Lung (tissue), 12 donors: ENCODE data around the gene MLN. TPM values are rescaled to one million over a fixed set of nuclear protein-coding genes. Genes with fewer than 3 reads are reported as not detected.
A peak's percentile ranks its signal among the peaks of the same experiment; 100 is the strongest.

Experiments
- ATAC-seq: fragments of 200-7000 bp; cut with Tn5 transposase; one replicate; pipeline ENCODE4 v1.9.1; 2020; ENCODE audit warnings: moderate number of reproducible peaks; ENCODE audit not compliant: insufficient read depth, low FRiP score
- DNase-seq, 3 donors: peaks; one replicate each; pipeline ENCODE4 v3.0.0-alpha.2; 2013 to 2017
- H3K27ac ChIP-seq, 2 donors: one replicate each; pipeline ENCODE4 v1.5.1; 2013; ENCODE audit warnings: mild to moderate bottlenecking in 2 of 2, moderate library complexity in 2 of 2, control low read depth in 1 of 2, inconsistent platforms in 1 of 2, low read depth in 1 of 2, low read length in 1 of 2
- H3K27me3 ChIP-seq, 3 donors: one replicate each; pipeline ENCODE4 v1.5.1; 2013; ENCODE audit warnings: low read length in 2 of 3; ENCODE audit not compliant: control insufficient read depth in 3 of 3, insufficient read depth in 3 of 3
- H3K36me3 ChIP-seq, 4 donors: one replicate each; pipeline ENCODE4 v1.5.1; 2013; ENCODE audit warnings: low read length in 4 of 4, mild to moderate bottlenecking in 1 of 4, moderate library complexity in 1 of 4; ENCODE audit not compliant: control insufficient read depth in 4 of 4, insufficient read depth in 4 of 4
- H3K4me1 ChIP-seq, 5 donors: one replicate each; pipeline ENCODE4 v1.5.1; 2013; ENCODE audit warnings: low read length in 5 of 5, mild to moderate bottlenecking in 2 of 5, moderate library complexity in 1 of 5; ENCODE audit not compliant: control insufficient read depth in 5 of 5, insufficient read depth in 5 of 5
- H3K4me3 ChIP-seq: one replicate; pipeline ENCODE4 v1.5.1; 2013; ENCODE audit warnings: mild to moderate bottlenecking, control low read depth, moderate library complexity
- H3K9ac ChIP-seq, 2 donors: one replicate each; pipeline ENCODE4 v1.5.1; 2013; ENCODE audit warnings: low read length in 2 of 2, control low read depth in 1 of 2; ENCODE audit not compliant: insufficient read depth in 1 of 2
- H3K9me3 ChIP-seq, 4 donors: one replicate each; pipeline ENCODE4 v1.5.1; 2013; ENCODE audit warnings: low read length in 3 of 4, mild to moderate bottlenecking in 1 of 4, moderate library complexity in 1 of 4; ENCODE audit not compliant: control insufficient read depth in 4 of 4, insufficient read depth in 3 of 4
- CTCF ChIP-seq: IDR thresholded peaks from 2 replicates; pipeline ENCODE4 v1.5.1; 2012; ENCODE audit warnings: mild to moderate bottlenecking; ENCODE audit errors: control extremely low read depth, extremely low read depth
- WGBS, 2 donors: extraction: QIAGEN DNeasy Blood & Tissue Kit; methylation state at CpG; one replicate each; pipeline ENCODE4 v1.1.7; 2013; 5-methylcytosine and 5-hydroxymethylcytosine counted together
- polyA plus RNA-seq, 2 donors: library from polyadenylated mRNA; stranded (reverse); fragments of 200-250 nt; gene quantifications; one replicate each; pipeline ENCODE4 v1.2.1, GENCODE V29; 2013
- total RNA-seq, 2 donors: library from RNA; depleted of rRNA in 1 of 2; stranded (reverse); fragments of >200 nt in 1 of 2; gene quantifications; one replicate each; pipeline ENCODE4 v1.2.1, GENCODE V29; 2014 to 2021
- donor health status: control.
- donor health status: control.
- donor health status: Bipolar disorder and iron deficiency.
- donor health status: healthy.
- donor health status: DM: yes; HTN: yes; CAD: no.

The MLN gene
- total and polyA plus RNA-seq, 4 donors, result not detected

GRCh38 chr6:33841070-33841469 lies 37.3 kb upstream of the MLN start:
- Histone ChIP-seq H3K27me3 (no peaks in the 10 kb centered on the region), H3K4me3 (no peak overlapping the region), H3K36me3 (no peaks in the 10 kb centered on the region), H3K27ac (no peak overlapping the region), H3K9me3 (peaks cover 0 to 5% (median 2%) of the 10 kb centered on the region in 4 donors), H3K4me1 (peaks cover 0 to 29% (median 8%) of the 10 kb centered on the region in 5 donors), H3K9ac (no peak overlapping the region)
- no peak for TF ChIP-seq CTCF
- 92 to 93% methylated on average over 3 of the region's 3 CpGs for WGBS, 2 donors
- no peak for DNase-seq
- ATAC-seq, result no peak

- peak overlapping the region in 1 of 2 donors; percentile 12 for H3K27ac ChIP-seq
These were observed 36.5 kb upstream of the MLN start for GRCh38 chr6:33840048-33840926.

GRCh38 chr6:33839399-33840047 lies 35.7 kb upstream of the MLN start:
- Histone ChIP-seq H3K9me3 (peaks cover 0 to 5% (median 2%) of the 10 kb centered on the region in 4 donors), H3K4me1 (peaks cover 0 to 29% (median 8%) of the 10 kb centered on the region in 5 donors), H3K36me3 (no peaks in the 10 kb centered on the region), H3K9ac (no peak overlapping the region), H3K27ac (no peak overlapping the region), H3K4me3 (no peak overlapping the region), H3K27me3 (no peaks in the 10 kb centered on the region)
- no peak for TF ChIP-seq CTCF
- DNase-seq (no peak), ATAC-seq (no peak)
- WGBS, 2 donors, result 42 to 56% methylated on average over 11 of the region's 11 CpGs

More at GRCh38 chr6:33840048-33840926, 36.5 kb upstream of the MLN start:
- Histone ChIP-seq H3K27me3 (no peaks in the 10 kb centered on the region), H3K36me3 (no peaks in the 10 kb centered on the region), H3K9me3 (peaks cover 0 to 5% (median 2%) of the 10 kb centered on the region in 4 donors), H3K4me1 (peaks cover 0 to 29% (median 8%) of the 10 kb centered on the region in 5 donors), H3K4me3 (no peak overlapping the region), H3K9ac (no peak overlapping the region)
- peak; percentile 35 to 78 (median 67) for DNase-seq
- 47 to 54% methylated on average over 12 of the region's 12 CpGs for WGBS, 2 donors
- peak; percentile 76 for ATAC-seq
- no peak for TF ChIP-seq CTCF
